ENCODE measurements around the gene REEP2.

GRCh38 chr5:138391859-138392386 is 46.9 kb upstream of the REEP2 start:
- no peak for TF ChIP-seq CTCF (IDR thresholded peaks at IDR 0.05; ENCODE audit: poor library complexity, severe bottlenecking)
- no peak for TF ChIP-seq EZH2 (IDR thresholded peaks at IDR 0.05; ENCODE audit: borderline replicate concordance, insufficient read depth, low read length, poor library complexity, severe bottlenecking)

Data from neural cell (in vitro differentiated cells).